Cardiac septum (tissue), 1 donor: Measurements from ENCODE around the gene C19orf73. TPM values are rescaled to one million over a fixed set of nuclear protein-coding genes. Genes with fewer than 3 reads are reported as not detected.
"Not testable (repeated sequence)": the region's sequence is repeated elsewhere in the genome, so short reads cannot be mapped to it uniquely, and the experiment has no call there.

Experiments used
- DNase-seq: peaks from one replicate; pipeline ENCODE4 v3.0.0-alpha.2; 2020; ENCODE audit warnings: low spot score
- intact Hi-C: fragments of 100-400 bp; cut with DNase I; formaldehyde crosslinking; loops from one replicate; pipeline ENCODE4 v1.14.0; 2022
- total RNA-seq: library from RNA; stranded (reverse); fragmentation: NEBNext Ultra II Directional; extraction: Animal tissue kit (Norgen Biotek cat#: 25700); gene quantifications from one replicate; pipeline ENCODE4 v1.2.1, GENCODE V29; 2021
- donor health status: DM: no; HTN: no; CAD: no.

Gene C19orf73
- total RNA-seq, 1 donor from 2014 or later, result 1.0 TPM

DNA sequence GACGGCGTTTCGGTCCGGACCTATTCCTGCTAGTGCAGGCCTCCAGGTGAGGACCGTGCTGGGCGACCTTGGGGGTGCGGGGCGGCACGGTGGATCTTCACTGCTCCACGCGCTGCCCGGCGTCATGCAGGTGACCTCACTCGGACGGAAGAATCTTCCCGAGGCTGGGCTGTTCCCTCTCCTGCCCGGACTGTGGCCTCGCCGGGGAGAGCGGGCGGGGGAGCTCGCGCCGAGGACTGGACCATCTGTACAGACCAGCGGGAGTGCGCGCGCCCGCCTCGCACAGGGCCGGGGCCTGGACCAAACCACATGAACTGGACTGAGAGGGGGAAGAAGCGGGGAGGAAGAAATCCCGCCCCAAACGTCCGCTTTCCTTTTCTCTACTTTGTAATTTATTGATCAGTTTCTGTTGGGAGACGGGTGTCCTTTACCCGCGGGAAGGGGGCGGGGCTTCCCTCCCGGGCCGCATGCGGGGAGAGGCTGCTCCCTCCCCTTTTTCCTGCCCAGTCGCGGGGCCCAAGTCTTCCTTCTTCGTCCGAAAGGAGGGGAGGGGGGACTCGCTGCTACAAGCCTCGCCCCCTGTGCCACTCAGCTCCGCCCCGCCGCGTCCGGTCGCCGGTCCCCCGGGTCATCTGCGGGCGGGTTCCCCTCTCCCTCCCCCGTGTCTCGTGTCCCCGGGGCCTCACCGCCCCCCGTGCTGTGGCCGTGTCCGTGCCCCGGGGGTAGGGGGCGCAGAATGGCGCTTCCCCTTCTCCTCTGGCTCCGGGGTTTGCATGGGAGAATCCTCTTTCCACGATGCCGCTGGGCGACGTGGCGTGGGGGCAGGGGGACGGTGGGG is 31.4 kb upstream of the C19orf73 start:
- intact Hi-C loops, result loop anchor here (2.0 kb wide), 1 partner anchor 32 kb away; the partner anchor contains the start of genes C19orf73 and PPFIA3

DNA sequence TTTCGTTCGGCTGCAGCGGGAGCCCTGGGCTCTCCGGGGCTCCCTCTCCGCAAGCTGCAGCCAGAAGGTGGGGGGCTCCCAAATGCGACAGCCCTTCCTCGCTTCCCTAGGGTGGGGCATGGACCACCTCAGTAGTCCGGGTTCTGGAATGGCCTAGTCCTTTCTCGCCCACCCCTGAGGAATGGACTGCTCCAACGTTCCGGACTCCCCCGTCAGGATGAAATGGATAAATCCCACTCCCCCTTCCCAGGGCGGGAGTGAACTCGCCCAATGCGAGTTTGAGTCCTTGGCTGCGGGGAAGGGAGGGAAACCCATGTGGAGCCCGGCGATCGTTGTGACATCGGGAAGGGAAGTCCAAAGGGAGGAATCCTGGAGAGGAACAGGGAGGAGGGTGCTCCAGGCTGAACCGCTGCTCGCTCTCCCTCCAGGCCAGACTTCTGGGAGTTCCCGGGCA is 30.7 kb upstream of the C19orf73 start:
- no peak for DNase-seq
- intact Hi-C loops, result loop anchor here (2.0 to 5.0 kb wide), 3 partner anchors 31 to 157 kb away; partner anchors contain the start of genes C19orf73, GYS1, PPFIA3 and RUVBL2

More for the DNA sequence above, 31.4 kb upstream of the C19orf73 start:
- peak; percentile 89 for DNase-seq

DNA sequence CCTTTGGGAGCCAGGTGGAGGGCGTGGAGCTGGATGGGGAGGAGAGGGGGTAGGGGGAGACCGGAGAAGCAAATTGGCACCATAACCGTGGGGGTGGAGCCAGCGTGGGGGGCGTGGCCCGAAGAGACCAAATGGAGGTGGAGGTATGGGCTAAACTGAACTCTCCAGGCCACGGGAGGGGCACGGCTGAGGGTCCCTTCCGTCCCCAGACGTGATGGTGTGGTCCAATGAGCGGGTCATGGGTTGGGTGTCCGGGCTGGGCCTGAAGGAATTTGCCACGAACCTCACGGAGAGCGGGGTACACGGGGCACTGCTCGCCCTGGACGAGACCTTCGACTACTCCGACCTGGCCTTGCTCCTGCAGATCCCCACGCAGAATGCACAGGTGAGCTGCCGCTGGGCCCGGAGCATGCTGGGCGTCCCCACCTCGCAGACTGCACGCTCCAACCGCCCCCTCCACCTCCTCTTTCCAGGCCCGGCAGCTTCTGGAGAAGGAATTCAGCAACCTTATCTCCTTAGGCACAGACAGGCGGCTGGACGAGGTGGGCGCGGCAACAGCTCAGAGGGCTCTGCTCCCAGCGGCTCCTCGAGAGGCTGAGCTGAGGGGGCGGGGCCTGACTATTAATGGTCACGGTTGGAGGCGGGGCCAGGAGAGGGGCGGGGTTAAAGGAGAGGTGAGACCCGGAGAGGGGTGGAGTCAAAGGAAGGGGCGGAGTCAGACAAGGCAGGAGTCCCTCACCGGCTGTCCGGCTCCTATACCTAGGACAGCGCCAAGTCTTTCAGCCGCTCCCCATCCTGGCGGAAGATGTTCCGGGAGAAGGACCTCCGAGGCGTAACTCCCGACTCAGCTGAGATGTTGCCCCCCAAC is 30.1 kb upstream of the C19orf73 start:
- intact Hi-C loops, result loop anchor here (5.0 kb wide), 2 partner anchors 52 to 157 kb away; partner anchors contain the start of genes GYS1 and RUVBL2
- peak; percentile 97 for DNase-seq

DNA sequence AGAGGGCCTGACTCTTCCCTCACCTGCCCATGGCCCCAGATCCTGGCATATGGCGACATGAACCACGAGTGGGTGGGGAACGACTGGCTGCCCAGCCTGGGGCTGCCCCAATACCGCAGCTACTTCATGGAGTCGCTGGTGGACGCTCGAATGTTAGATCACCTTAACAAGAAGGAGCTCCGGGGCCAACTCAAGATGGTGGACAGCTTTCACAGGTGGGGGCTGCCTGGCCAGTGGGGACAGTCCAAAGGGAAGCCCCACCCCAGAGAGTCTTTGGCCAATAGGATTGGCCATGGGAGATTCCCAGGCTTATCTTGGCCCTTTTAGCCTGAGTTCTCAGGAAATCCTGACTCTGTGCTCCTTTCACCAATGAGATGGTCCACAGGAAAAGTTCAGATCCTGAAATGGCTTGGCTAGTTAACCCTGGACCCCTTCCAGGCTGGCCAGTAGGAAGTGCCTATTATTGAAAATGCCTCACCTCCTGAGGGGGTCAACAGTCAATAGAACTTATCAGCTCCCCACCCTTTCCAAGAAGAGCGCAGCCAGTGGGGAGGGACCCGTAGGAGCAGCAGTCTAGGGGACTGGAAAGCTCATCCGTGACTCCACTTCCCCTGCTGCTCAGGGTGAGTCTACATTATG is 29.2 kb upstream of the C19orf73 start:
- DNase-seq, result no peak

DNA sequence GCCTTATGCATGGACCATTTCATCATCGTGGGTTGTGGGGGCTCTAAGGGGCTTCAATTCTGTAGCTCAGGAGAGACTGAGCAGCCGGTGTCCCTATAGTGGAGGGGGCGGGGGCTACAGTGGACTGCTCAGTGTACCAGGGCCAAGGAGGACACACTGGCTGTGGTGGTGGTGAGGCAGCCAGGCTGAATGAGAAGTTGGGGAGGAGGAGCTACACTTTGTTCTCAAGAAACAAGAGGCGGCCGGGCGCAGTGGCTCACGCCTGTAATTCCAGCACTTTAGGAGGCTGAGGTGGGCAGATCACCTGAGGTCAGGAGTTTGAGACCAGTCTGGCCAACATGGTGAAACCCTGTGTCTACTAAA is 27.4 kb upstream of the C19orf73 start:
- intact Hi-C loops, result loop anchor here (5.0 kb wide), 2 partner anchors 49 to 154 kb away; partner anchors contain the start of genes GYS1 and RUVBL2

More for the DNA sequence above, 29.2 kb upstream of the C19orf73 start:
- intact Hi-C loops, result loop anchor here (5.0 kb wide), 2 partner anchors 51 to 156 kb away; partner anchors contain the start of genes GYS1 and RUVBL2

DNA sequence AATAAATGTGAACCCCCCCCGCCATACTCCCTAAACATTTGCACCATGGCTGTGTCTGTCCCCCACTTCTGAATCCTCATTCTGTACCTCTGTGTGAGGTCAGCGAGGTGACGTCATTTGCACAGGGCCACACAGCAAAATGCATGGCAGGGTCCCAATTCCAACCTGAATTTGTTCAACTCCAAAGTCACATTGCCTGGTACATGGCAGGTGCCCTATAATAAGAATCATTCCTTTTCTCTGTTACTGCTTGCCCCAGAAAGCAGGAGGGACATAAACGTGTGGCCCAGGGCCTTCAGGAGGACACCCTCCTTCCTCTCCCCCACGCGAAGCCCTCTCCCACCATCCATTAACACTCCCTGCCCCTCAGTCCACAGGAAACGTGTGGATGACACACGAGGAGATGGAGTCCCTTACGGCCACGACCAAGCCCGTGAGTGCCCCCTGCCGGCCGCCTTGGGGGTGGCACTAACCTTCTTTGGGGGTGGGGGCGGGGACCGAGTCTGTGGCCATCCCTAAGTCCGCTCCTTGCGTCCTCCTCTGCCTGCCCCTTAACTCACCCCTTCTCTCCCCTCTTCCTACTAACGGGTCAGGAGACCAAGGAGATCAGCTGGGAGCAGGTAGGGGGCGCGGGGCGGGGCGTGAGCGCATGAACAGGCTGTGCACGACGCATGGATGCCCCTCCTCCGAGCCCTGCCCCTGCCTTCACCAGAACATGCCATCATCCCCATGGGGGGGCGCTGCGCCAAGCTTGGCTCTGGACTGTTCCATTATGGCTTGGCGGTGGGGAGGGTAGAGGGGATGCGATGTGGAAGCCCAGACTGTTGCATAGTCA is 26.8 kb upstream of the C19orf73 start:
- intact Hi-C loops, result loop anchor here (5.0 kb wide), 2 partner anchors 48 to 153 kb away; partner anchors contain the start of genes GYS1 and RUVBL2
- DNase-seq, result peak; percentile 92

More for the DNA sequence above, 27.4 kb upstream of the C19orf73 start:
- DNase-seq, result not testable (repeated sequence)

DNA sequence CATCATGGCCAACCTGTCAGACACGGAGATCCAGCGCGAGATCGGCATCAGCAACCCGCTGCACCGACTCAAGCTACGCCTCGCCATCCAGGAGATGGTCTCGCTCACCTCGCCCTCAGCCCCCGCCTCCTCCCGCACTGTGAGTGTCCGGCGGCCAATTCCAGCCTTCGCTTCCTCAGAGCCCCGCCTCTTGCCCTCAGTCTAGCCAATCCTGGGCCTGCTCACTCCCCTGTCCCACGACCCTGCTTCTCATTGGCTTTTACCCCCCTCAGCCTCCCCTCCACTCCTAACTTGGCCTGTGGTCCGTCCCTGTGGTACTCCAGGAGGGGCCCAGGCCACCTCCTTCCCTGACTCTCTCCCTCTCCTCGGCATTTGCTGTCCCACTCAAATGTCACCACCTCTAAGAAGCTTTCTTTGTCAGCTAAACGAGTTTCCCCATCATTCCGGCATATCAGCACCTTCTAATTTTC is 24.0 kb upstream of the C19orf73 start:
- intact Hi-C loops, result loop anchor here (2.0 kb wide), 1 partner anchor 28 kb away; the partner anchor contains the start of gene LIN7B
- DNase-seq, result peak; percentile 94

DNA sequence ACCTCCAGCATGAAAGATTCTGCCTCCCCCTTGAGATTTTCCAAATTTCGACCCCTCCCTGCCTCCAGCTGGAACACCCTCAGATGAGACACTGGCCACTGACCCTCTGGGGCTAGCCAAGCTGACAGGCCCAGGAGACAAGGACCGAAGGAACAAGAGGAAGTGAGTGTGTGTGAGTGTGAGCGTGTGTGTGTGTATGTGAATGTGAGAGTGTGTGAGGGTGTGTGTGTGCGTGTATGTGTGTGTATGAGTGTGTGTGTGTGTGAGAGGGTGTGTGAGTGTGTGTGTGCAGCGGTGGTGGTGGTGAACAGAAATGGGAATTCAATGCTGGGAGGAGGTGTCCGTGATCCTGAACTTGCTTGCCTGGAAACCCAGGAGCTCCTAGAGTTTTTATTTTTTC is 22.4 kb upstream of the C19orf73 start:
- no peak for DNase-seq
- intact Hi-C loops, result no loop called here

DNA sequence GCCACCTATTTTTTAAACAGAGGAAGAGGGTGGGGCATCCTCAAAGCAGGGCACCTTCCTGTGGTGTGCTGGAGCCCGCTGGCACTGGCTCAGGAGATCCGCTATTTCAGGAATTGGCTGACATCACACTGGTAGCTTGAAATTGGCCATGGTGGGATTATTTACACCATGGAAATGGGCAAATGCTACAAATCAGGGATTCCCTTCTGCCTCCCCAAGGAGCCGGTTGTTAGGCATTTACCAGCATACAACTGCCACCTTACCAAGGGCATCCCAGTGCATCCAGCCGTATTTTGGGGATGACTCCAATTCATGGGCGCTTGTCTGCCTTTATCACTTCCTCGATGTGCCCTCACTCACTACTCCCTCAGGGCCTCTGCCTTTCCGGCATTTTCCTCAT is 22.0 kb upstream of the C19orf73 start:
- no peak for DNase-seq
- intact Hi-C loops, result no loop called here

DNA sequence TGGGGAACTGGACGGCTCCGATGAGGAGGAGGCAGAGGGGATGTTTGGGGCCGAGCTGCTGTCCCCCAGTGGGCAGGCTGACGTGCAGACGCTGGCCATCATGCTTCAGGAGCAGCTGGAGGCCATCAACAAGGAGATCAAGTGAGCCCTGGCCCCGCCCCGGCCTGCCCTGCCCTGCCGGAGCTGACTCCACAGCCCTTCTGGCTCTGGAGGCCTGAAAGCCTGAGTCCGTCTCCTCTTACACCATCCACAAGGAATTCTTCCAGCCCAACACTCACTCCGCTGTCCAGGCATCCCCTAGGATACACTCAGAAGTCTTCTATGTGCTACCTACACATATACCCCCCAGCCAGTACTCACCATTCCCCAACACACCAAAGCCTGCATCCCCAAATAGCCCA is 17.8 kb upstream of the C19orf73 start:
- intact Hi-C loops, result no loop called here
- no peak for DNase-seq

DNA sequence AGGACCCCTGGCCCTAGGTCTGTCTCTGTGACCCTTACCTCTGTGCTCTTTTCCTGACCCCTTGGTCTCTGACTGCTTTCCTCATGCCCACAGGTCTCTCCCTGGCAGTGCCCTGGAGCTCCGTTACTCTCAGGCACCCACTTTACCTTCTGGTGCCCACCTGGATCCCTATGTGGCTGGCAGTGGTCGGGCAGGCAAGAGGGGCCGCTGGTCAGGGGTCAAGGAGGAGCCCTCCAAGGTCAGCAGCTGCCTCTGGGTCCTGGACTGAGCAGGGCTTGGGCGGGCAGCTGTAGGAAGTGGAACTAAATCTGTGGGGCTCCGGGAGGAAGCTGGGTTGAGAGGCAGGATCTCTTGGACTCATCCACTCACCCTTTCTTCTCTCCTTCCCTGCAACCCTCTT is 16.7 kb upstream of the C19orf73 start:
- no peak for DNase-seq
- intact Hi-C loops, result no loop called here

DNA sequence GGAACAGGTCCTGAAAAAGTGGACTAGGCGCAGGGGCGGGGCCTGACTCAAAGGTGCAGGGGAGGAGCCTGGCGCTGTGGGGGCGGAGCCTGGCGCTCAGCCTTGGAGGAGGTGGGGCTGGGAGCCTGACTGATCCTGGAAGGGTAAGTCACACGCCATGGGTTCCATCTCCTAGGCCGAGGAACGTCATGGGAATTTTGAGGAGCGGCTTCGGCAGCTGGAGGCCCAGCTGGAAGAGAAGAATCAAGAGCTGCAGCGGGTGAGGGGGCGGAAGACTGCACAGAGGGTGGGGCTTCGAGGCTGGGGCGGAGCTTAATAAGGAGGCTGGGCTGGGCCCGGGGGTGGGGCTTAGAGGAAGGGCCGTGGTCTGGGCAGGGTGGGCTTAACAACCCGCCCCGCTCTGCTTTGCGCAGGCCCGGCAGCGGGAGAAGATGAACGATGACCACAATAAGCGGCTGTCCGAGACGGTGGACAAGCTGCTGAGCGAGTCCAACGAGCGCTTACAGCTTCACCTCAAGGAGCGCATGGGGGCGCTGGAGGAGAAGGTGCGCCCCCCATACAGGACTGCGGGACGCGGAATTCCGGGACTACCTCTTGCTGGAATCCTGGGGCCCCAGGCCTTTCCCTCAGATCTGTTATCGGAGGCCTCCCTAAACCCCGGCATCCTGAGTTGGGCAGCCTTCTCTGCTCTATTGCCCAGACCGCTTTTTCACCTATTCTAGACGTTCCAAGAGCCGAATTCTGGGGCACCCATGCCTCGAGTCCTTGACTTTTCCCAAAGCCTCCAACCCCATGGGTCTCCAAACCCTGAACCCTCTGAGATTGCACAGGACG is 14.9 kb upstream of the C19orf73 start:
- intact Hi-C loops, result no loop called here
- DNase-seq, result no peak

DNA sequence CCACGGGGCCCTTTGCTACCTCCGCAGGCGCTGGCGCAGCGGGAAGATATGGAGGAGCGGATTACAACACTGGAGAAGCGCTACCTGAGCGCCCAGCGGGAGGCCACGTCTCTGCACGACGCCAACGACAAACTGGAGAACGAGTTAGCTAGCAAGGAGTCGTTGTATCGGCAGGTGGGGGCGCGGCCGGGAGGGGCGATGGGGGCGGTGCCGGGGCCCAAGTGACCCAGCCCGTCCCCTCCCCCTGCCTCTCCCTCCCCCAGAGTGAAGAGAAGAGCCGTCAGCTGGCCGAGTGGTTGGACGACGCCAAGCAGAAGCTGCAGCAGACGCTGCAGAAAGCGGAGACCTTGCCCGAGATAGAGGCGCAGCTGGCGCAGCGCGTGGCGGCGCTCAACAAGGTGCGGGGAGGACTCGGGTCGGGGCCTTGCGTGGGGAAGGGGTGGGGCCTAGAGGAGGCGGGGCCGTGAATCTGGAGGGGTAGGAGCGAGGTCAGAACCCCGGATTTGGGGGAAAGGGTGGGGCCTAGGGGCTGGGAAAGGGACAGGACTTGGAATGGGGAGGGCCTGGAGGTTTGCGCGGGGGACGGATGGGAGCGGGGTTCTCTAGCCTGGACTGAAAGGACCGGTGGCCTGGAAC is 14.1 kb upstream of the C19orf73 start:
- DNase-seq, result no peak
- intact Hi-C loops, result no loop called here

DNA sequence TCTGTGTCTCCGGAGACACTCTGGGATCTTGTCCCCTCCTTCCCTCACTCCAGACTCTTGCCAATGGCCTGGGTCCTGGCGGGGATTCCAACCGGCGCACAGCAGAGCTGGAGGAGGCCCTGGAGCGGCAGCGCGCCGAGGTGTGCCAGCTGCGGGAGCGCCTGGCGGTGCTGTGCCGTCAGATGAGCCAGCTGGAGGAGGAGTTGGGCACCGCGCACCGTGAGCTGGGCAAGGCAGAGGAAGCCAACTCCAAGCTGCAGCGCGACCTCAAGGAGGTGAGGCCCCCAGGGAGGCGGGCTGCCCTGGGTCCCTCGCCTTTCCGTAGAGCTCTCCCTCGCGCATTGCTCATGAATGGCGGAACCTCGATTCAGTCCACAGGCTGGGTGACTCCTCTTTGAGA is 11.4 kb upstream of the C19orf73 start:
- no peak for DNase-seq
- intact Hi-C loops, result no loop called here

DNA sequence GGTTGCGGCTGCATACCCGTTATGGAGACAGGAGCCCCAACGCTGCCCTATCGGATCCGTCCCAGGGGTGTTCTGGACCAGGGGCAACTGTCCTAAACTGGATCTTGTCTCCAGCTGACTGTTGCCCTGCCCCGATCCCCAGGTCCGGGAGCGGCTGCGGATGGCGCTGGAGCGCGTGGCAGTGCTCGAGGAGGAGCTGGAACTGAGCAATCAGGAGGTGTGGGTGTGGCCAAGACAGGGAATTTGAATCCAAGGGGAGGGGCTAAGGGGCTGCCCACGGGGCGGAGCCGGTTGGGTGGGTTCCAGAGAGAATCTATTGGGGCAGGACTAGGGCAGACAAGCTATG is 10.3 kb upstream of the C19orf73 start:
- intact Hi-C loops, result no loop called here
- DNase-seq, result no peak

DNA sequence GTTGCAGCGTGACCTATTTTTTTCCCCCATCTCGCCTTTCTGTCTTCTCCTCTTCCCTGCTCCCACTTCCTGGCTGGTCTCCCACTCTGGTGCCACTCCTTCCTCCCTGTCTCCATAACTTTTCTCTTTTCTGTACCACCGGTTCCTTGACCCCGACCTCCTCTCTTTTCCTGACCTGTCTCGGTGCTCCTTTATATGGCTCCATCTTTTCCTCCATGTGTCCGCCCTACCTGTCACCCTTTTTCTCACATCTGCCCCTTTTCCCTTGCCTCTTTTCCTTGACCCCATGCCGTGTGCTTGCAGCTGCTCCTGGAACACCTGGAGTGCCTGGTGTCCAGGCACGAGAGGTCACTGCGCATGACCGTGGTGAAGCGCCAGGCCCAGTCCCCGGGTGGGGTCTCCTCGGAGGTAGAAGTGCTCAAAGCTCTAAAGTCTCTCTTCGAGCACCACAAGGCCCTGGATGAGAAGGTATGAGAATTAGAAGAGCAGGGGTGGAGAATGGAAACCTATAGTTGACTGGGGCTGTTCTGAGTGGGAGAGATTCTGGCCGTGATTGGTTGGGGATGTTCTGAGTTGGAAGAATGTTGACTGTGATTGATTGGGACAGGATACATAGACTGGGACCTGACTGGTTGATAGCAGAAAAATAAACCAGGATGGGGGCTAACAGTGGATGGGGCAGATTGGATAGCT is 9.7 kb upstream of the C19orf73 start:
- DNase-seq, result no peak
- intact Hi-C loops, result no loop called here
